HAP-1 (cell line): ENCODE results near the gene DGKD.

Source experiments
- DNase-seq, 2 experiments: peaks; one replicate each; pipeline ENCODE4 v3.0.0-alpha.2; 2016 to 2020; ENCODE audit warnings: low spot score in 2 of 2
- H3K27me3 ChIP-seq: fragments of 250-450 bp; sonication (Bioruptor Pico); 2 replicates; pipeline ENCODE4 v1.5.1; 2020; ENCODE audit warnings: low read depth, mild to moderate bottlenecking, moderate library complexity
- H3K36me3 ChIP-seq: fragments of 250-450 bp; sonication (Bioruptor Pico); replicated peaks from 2 replicates; pipeline ENCODE4 v1.5.1; 2020; ENCODE audit warnings: mild to moderate bottlenecking
- H3K4me1 ChIP-seq: fragments of 250-450 bp; sonication (Bioruptor Pico); 2 replicates; pipeline ENCODE4 v1.5.1; 2020; ENCODE audit warnings: mild to moderate bottlenecking
- H3K4me3 ChIP-seq: fragments of 250-450 bp; sonication (Bioruptor Pico); 2 replicates; pipeline ENCODE4 v1.5.1; 2020; ENCODE audit warnings: mild to moderate bottlenecking, moderate library complexity
- H3K9me3 ChIP-seq: fragments of 250-450 bp; sonication (Bioruptor Pico); 2 replicates; pipeline ENCODE4 v1.5.1; 2020; ENCODE audit warnings: mild to moderate bottlenecking, moderate library complexity
- in situ Hi-C: fragments of 300-500 bp; cut with MboI; formaldehyde crosslinking; loops from 3 replicates; pipeline ENCODE4 v1.14.3; 2020; ENCODE audit warnings: low sequenced_read_pairs, inconsistent platforms, mixed read lengths

The DGKD gene

DNA sequence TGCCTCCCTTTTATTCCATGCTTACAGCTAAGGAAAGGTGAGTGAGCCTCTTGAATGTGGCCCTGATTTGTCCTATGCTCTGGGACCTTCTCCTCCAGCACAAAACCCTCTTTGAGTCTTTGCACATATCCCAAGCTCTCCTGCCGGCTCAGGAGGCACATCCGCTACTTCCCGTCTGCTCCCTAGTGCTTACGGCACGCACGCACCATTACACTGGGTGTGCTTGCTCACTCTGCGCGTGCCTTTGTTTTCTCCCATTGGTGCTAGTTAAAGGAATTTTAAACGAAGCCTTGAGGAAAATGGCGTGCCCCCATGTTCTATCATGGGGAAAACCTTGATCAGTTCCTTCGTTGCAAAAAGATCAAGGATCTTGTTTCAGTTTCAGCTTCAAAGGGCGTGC, 7.9 kb upstream of the DGKD start:
- Histone ChIP-seq H3K4me1 (0 out of 2 replicates have a peak, but pooled peaks cover 4% of the 10 kb centered on the region), H3K9me3 (no peaks in the 10 kb centered on the region), H3K36me3 (no peaks in the 10 kb centered on the region), H3K4me3 (no peak overlapping the region), H3K27me3 (no peaks in the 10 kb centered on the region)
- in situ Hi-C loops = no loop called here
- no peak for DNase-seq

DNA sequence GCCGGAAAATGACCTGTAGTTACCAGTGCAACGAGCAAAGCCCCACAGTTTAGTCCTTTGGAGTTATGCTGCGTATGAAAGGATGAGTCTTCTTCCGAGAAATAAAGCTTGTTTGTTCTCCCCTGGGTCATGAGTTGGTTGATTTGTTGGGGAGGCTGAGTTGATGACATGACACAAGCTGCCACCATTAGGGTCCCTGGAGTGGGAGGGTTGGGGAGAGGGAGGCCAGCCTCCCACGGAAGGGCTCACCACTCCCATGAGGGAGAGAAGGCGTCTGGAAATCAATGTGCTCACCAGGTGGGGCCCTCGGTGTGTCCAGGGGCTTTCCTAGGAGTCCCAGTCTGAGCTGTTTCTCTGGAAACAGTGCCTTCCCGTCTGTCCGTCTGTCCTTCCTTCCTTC, 7.4 kb upstream of the DGKD start:
- Histone ChIP-seq H3K36me3 (no peaks in the 10 kb centered on the region), H3K9me3 (no peaks in the 10 kb centered on the region), H3K4me1 (0 out of 2 replicates have a peak, but pooled peaks cover 4% of the 10 kb centered on the region), H3K27me3 (no peaks in the 10 kb centered on the region), H3K4me3 (no peak overlapping the region)
- in situ Hi-C loops = no loop called here
- DNase-seq = no peak

DNA sequence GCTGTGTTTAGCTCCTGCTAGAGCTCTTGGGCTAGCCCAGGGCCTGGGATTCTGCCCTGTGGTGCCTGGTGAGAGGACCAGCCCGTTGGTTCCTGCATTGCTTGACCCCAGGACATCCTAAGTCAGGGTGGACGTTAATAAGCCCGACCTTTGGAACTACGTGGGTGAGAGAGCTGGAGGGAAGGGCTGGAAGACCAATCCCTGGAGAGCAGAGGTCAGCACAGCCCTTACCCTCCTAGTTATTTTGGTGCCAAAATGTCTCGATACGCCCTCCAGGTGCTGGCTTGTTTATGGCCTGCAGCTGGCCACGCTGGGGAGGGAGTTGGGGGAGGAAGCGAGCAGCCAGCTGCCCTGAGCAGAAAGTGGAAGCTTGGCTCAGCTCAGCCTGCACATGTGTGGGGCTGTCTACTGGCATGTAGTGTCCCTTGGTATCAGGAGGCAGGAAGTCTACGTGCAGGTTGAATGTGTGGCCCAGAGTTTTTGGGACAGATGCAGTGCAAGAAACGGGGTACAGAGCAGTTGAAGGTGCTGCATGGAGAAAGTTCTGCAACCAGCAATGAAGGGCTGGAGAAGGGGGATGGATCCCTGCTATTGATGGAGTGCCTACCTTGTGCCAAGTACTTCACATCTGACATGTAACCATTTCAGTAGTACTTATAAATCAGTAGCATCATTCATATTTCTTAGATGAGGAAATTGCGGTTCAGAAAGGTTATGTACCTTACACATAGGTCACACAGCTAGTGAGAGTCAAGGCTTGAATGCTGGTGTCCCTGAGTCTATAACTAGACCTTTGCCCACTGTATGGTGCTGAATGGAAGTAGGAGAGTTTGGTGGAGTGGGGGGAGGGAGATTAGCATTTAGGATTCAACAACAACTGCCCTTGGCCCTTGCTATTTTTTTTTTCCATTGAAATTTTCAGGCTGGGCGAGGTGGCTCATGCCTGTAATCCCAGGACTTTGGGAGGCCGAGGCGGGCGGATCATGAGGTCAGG, 5.0 kb upstream of the DGKD start:
- DNase-seq = no peak
- H3K4me1 ChIP-seq = peaks cover 10% of the 10 kb centered on the region

DNA sequence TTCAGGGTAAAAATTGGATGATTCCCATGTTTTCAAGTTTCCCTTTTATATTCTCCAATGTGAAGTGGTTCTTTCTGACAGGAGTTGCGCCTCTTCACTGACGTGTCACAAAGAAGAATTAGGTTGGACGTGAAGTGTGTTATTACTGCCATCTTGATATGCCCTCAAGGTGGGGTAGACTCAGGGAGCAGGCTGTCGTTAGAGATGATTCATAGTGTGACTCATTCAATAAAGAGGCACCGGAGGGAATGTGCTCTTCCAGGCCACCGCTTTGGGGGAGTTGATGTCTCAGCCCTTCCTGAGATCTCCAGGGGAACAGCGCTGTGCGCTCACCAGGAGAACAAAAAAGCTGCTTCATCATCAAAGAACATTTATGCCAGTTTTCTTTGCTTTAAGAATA, 3.6 kb upstream of the DGKD start:
- no peaks in the 10 kb centered on the region for H3K9me3 ChIP-seq
- DNase-seq = peak in 1 of 2 experiments; percentile 24
- H3K4me3 ChIP-seq = no peak overlapping the region
- H3K36me3 ChIP-seq = peaks cover 1% of the 10 kb centered on the region; the same call in 1 of the 2 replicates
- H3K27me3 ChIP-seq = no peaks in the 10 kb centered on the region
- in situ Hi-C loops = no loop called here
- peaks cover 13% of the 10 kb centered on the region for H3K4me1 ChIP-seq

More for the DNA sequence above, 5.0 kb upstream of the DGKD start:
- no peak overlapping the region for H3K4me3 ChIP-seq
- H3K9me3 ChIP-seq = no peaks in the 10 kb centered on the region
- no peaks in the 10 kb centered on the region for H3K27me3 ChIP-seq
- H3K36me3 ChIP-seq = no peaks in the 10 kb centered on the region
- in situ Hi-C loops = no loop called here

DNA sequence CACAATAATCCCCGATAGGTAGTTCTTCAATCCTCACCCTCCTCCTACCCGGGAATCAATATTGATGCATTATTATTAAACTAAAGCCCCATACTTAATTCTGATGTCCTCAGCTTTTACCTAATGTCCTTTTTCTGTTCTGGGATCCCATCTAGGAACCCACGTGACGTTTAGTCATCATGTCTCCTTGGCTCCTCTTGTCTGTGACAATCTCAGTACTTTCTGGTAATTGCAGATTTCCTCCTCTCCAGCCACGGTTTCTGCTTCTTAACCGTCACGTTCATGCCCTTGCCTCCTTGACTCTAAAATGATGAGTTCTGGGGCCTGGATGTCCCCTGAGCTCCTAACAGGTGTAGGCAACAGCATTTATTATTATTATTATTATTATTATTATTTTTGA, 2.9 kb upstream of the DGKD start:
- no peak for DNase-seq
- in situ Hi-C loops = no loop called here
- H3K4me1 ChIP-seq = peaks cover 20% of the 10 kb centered on the region
- no peaks in the 10 kb centered on the region for H3K9me3 ChIP-seq
- no peak overlapping the region for H3K4me3 ChIP-seq
- no peaks in the 10 kb centered on the region for H3K27me3 ChIP-seq
- H3K36me3 ChIP-seq = peaks cover 5% of the 10 kb centered on the region; the same call in 1 of the 2 replicates

DNA sequence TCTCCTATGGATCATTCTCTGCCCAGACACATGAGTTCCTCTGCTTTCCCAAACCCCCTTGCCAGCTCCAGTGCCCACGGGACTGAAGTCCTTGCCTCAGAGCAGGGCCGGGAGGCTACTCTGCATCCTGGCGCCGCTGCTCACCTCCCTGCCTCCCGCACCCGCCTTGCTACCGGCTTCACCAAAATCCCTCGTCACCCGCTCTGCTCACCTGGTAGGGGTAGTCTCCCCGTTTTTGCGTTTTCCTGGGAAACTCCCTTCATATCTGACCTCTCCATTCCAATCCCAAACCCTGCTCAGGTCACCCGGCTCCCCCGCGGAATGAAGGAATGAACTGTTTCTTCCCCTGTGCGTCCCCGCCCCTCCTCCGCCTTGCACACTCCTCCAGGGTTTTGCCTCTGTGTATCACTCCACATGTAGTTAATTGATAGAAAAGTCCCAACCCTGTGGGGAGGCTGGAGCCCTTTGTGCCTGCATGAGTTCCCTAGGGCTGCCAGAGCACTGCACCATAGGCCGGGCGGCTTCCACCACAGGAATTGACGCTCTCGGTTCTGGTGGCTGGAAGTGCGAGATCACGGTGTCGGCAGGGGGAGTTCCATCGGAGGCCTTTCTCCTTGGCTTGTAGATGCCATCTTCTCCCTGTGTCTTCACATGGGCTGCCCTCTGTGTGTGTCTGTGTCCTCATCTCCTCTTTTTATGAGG, 2.0 kb upstream of the DGKD start:
- Histone ChIP-seq H3K4me1 (peaks cover 21% of the 10 kb centered on the region), H3K9me3 (no peaks in the 10 kb centered on the region), H3K36me3 (peaks cover 5% of the 10 kb centered on the region; the same call in 1 of the 2 replicates), H3K4me3 (no peak overlapping the region), H3K27me3 (no peaks in the 10 kb centered on the region)
- in situ Hi-C loops = no loop called here
- no peak for DNase-seq

DNA sequence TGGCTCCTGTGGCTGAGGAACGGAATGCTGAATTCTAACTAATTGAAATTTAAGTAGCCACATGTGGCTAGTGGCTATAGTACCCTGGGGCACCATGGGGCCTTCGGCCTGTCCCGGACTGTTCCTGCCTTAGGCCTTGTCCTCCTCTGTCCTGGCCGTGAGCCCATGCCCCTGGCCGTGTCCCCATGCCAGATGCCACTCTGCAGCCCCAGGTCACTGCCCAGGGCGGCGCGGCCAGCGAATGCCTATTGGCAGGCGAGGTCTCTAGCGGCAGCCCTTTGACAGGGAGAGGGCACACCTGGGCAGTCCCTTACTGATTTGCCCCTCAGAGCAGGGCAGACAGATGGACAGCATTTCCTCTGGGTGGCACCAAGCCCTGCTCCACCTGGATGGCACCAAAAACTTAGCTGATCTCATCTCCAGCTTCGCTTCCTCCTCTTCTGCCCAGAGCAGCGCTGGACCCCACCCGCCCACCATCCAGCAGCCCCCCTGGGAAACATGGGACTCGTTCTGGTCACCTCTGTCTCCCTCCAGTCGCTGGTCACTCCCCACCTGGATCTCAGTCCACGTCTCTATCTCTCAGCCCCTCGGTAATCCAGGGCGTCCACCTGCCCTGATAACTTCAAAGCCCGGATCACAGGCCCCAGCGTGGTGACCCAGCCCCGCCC, 1.1 kb upstream of the DGKD start:
- peaks cover 21% of the 10 kb centered on the region for H3K4me1 ChIP-seq
- peak overlapping the region; percentile 24; the same call in 1 of the 2 replicates for H3K4me3 ChIP-seq
- peaks cover 11% of the 10 kb centered on the region for H3K36me3 ChIP-seq
- no peaks in the 10 kb centered on the region for H3K9me3 ChIP-seq
- DNase-seq = no peak
- no peaks in the 10 kb centered on the region for H3K27me3 ChIP-seq
- in situ Hi-C loops = no loop called here

DNA sequence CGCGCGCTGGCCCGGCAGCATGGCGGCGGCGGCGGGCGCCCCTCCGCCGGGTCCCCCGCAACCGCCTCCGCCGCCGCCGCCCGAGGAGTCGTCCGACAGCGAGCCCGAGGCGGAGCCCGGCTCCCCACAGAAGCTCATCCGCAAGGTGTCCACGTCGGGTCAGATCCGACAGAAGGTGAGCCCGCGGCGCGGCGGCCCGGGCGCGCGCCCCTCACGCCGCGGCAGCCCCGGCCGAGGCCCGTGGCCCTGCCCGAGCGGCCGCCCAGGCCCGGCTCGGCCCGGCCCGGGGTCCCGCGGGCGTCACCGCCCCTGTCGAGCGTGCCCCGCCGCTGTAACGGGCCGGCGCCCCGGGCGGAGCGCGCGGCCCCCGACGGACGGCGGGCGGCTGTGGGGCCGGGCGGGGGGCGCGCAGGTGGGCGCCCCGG, 218 bp downstream of the DGKD start:
- Histone ChIP-seq H3K36me3 (peaks cover 15% of the 10 kb centered on the region), H3K4me1 (peaks cover 21% of the 10 kb centered on the region), H3K27me3 (no peaks in the 10 kb centered on the region), H3K4me3 (peak overlapping the region; percentile 64), H3K9me3 (no peaks in the 10 kb centered on the region)
- in situ Hi-C loops = no loop called here
- no peak for DNase-seq

DNA sequence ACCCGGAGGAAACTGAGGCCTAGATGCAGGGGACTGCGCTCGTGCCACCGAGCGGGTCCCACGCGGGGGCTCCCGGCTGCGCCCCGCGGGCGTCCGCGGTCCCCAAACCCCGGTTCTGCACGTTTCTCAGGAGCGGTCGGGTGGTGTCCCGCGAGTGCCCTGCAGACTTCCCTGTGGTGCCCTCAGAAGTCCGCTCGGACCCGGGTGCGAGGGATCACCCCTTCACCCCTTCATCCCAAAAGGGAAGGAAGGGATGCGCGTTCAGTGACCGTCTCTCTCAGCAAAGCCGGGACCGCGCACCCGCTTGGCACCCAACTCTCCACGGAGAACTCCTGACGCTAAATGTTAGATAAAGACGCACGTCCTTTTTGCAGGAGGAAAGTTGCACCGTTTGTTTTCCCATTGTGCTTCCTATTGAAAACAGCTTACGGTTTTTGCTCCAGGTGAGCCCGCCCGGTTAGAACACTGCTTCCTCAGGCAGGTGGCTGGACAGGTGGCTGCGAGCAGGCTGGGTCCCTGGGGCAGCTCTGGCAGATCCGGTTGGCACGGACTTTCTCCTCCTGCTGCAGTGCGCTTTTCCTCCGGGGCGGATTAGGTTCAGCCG, 779 bp downstream of the DGKD start:
- Histone ChIP-seq H3K4me1 (peaks cover 21% of the 10 kb centered on the region), H3K9me3 (no peaks in the 10 kb centered on the region), H3K27me3 (no peaks in the 10 kb centered on the region), H3K4me3 (peak overlapping the region; percentile 64), H3K36me3 (peaks cover 15% of the 10 kb centered on the region)
- peak in 1 of 2 experiments; percentile 40 for DNase-seq
- in situ Hi-C loops = no loop called here

DNA sequence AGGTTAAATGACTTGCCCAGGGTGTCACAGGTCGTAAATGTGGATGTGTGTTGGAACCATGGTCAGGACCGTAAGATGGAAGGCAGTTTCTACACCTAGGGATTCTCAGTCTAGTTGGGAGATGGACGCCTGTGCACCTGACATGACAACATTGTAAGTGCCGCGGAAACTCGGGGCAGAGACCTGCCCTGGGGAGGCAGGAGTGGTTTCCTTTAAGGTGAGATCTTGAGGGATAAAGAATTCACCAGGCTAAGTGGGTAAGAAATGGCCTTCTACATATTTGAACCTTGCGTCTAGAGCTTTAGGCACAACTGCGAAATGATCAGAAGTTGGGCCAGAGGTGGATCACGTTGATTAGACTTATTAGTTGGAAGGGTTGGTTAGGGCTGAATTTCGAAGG, 1.6 kb downstream of the DGKD start:
- Histone ChIP-seq H3K27me3 (no peaks in the 10 kb centered on the region), H3K9me3 (no peaks in the 10 kb centered on the region), H3K4me1 (peaks cover 17% of the 10 kb centered on the region), H3K4me3 (peak overlapping the region; percentile 64), H3K36me3 (peaks cover 15% of the 10 kb centered on the region)
- DNase-seq = no peak
- in situ Hi-C loops = no loop called here

DNA sequence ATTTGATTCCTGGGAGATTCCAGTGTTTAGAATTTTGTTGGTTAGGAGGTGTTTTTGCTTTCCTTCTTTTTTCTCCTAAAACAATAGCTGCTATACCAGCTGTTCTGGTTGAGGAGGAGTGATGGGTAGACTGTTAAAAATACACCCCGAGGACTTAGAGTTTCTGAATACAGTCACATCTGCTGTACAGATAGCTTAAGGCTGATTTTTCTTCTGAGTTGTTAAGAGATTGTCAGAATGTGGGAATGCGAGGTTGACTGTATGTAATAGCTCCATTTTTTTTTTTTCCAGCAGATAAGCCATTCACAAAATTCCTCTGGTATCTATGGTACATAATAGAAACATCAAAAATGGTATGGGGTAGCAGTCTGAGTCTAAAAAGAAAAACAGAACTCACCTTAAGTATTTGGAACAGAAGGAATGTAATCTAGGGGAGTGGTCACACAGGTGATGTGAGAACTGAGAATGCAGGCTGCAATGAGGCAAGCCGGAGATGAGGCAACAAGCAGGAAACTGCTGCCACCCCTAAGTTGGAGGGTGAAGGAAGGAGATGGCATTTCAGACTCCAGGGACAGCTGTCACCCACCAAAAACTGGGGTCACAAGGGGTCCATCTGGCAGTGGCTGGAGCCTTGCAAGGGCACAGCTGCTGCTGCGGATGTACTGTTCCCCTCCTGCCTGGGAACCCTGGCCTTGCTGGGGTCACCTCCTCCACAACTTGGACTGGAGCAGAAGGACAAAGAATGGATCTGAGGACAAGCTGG, 2.4 kb downstream of the DGKD start:
- in situ Hi-C loops = no loop called here
- DNase-seq = no peak
- peaks cover 17% of the 10 kb centered on the region for H3K4me1 ChIP-seq
- no peaks in the 10 kb centered on the region for H3K27me3 ChIP-seq
- no peaks in the 10 kb centered on the region for H3K9me3 ChIP-seq
- no peak overlapping the region for H3K4me3 ChIP-seq
- H3K36me3 ChIP-seq = peaks cover 15% of the 10 kb centered on the region

DNA sequence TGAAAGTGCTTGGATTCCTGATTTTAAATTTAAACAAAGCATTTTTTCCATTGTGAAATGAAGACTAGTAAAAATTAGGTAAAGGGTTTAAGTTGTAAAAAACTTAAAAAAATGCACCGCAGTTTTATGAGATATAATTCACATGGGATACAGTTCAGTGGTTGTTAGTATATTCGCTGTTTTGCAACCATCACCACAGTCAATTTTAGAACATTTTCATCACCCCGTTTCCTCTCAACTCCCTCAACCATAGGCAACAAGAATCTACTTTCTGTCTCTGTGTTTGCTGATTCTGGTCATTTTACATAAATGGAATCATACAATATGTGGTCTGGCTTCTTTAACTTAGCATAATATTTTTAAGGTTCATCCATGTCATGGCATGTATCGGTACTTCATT, 4.0 kb downstream of the DGKD start:
- no peaks in the 10 kb centered on the region for H3K9me3 ChIP-seq
- in situ Hi-C loops = no loop called here
- no peaks in the 10 kb centered on the region for H3K27me3 ChIP-seq
- H3K4me3 ChIP-seq = no peak overlapping the region
- peaks cover 17% of the 10 kb centered on the region for H3K4me1 ChIP-seq
- no peak for DNase-seq
- peaks cover 15% of the 10 kb centered on the region for H3K36me3 ChIP-seq

DNA sequence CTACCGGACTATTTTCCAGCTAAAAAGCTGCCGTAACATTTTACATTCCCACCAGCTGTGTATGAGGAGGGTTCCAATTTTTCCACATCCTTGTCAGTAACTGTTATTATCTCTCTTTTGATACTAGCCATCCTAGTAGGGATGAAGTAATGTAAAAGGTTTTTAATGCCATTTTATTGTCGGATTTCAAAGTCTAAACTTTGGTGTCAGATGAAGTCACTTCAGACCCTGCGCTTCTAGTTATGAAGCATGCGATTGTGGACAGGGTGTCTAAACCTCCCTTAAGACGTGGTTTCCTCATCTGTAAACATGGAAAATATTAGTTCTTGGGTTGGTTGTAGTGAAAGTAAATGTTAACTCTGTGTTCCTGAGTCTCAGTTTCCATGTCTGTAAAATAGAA, 4.7 kb downstream of the DGKD start:
- Histone ChIP-seq H3K27me3 (no peaks in the 10 kb centered on the region), H3K36me3 (peaks cover 15% of the 10 kb centered on the region), H3K9me3 (no peaks in the 10 kb centered on the region), H3K4me1 (peaks cover 12% of the 10 kb centered on the region), H3K4me3 (no peak overlapping the region)
- in situ Hi-C loops = no loop called here
- DNase-seq = no peak
